ENCODE measurements around the gene PLEKHH2.
A peak's percentile ranks its signal among the peaks of the same experiment; 100 is the strongest.

Gene PLEKHH2

DNA sequence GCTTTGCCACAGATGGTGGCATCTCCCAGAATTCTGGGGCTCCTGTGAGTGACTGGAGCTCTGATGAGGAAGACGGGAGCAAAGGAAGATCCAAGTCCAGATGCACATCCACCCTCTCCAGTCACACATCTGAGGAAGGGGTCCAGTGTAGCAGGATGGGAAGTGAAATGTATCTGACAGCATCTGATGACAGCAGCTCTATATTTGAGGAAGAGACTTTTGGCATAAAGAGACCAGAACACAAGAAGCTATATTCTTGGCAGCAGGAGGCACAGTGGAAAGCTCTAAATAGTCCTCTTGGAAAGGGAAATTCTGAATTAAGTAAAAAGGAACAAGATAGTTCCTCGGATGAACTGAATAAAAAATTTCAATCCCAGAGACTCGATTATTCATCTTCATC is 62.7 kb downstream of the PLEKHH2 start:
- H3K4me3 ChIP-seq (ENCODE audit: low read depth, low read length): no peak overlapping the region
- TF ChIP-seq, protein P1, sequence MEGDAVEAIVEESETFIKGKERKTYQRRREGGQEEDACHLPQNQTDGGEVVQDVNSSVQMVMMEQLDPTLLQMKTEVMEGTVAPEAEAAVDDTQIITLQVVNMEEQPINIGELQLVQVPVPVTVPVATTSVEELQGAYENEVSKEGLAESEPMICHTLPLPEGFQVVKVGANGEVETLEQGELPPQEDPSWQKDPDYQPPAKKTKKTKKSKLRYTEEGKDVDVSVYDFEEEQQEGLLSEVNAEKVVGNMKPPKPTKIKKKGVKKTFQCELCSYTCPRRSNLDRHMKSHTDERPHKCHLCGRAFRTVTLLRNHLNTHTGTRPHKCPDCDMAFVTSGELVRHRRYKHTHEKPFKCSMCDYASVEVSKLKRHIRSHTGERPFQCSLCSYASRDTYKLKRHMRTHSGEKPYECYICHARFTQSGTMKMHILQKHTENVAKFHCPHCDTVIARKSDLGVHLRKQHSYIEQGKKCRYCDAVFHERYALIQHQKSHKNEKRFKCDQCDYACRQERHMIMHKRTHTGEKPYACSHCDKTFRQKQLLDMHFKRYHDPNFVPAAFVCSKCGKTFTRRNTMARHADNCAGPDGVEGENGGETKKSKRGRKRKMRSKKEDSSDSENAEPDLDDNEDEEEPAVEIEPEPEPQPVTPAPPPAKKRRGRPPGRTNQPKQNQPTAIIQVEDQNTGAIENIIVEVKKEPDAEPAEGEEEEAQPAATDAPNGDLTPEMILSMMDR (IDR thresholded peaks at IDR 0.05; ENCODE audit: low read depth, low read length): no peak
- in situ Hi-C loops (cut with HindIII; ENCODE audit: low sequenced_read_pairs): no loop called here
- DNase-seq (ENCODE audit: low read depth, low spot score): no peak

DNA sequence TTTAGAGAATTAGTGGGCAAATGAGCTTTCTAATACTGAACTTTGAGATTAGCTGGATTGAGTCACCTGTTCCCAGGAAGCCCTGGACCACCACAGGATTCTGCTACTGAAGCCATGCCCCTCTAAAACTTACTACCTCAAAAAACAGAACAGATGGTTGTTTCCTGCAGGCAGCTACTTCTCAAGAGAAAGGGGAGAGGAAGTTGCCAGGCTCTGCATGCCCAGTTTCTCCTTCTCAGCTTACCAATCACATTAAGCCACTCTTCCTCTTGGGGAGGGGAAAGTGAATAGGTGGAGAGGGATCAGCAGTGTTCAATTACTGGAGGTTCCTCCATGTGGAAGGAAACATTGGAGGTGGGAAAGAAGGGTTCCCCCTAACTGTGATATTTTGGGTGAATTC is 64.1 kb downstream of the PLEKHH2 start:
- TF ChIP-seq, protein P1 (IDR thresholded peaks at IDR 0.05; ENCODE audit: low read depth, low read length): no peak
- in situ Hi-C loops (cut with HindIII; ENCODE audit: low sequenced_read_pairs): no loop called here
- no peak overlapping the region for H3K4me3 ChIP-seq (ENCODE audit: low read depth, low read length)
- no peak for DNase-seq (ENCODE audit: low read depth, low spot score)

DNA sequence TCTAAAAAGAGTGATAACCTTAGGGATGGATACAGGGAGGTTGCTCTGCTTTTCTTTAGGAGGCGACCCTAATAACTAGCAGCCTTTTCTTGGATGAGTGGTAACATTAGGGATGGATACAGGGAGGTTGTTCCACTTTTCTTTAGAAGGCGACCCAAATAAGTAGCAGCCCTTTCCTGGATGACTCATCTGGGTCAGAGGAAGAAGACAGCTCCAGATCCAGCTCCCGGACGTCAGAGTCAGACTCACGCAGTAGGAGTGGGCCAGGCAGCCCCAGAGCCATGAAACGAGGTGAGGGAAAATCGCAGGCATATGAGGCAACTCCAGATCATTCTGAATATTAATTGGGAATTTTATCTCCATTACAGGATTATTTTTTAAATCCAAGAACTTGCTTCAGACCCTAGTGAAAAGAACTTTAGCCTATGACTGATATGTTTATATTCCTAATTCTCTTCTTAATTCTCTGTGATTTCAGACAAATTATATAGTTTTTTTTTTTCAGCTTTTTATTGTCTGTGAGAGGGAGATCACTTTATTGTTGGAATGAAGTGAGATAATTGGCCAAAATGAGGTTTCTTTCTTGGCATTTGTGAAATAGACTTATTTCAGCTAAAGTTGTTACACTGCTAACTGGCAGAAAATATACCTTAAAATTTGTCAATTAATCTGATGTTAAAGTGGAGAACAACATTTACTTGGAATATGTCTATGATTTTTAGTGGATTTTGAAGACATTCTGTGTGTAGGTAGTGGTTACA is 70.4 kb downstream of the PLEKHH2 start:
- TF ChIP-seq, protein P1 (IDR thresholded peaks at IDR 0.05; ENCODE audit: low read depth, low read length): no peak
- in situ Hi-C loops (cut with HindIII; ENCODE audit: low sequenced_read_pairs): no loop called here

DNA sequence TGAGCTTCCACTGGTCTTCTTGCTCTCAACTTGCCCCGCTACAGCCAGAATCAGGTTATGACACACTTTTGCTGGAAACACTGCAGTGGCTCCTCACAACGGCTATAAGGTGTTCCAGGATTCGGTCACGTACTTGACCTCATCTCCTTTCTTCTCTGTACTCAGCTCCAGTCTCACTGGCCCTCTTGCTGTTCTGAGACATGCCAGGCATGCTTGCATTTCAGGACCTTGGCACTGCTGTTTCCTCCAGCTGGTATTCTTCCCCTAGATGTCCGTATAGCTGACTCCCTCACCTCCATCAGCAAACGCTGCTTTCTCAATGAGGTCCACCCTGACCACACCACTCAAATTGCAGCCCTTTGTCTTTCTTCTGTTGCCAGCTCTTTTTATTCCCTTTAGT is 71.1 kb downstream of the PLEKHH2 start:
- in situ Hi-C loops (cut with HindIII; ENCODE audit: low sequenced_read_pairs): no loop called here
- no peak for DNase-seq (ENCODE audit: low read depth, low spot score)
- TF ChIP-seq, protein P1 (IDR thresholded peaks at IDR 0.05; ENCODE audit: low read depth, low read length): no peak
- no peak overlapping the region for H3K4me3 ChIP-seq (ENCODE audit: low read depth, low read length)

More for the DNA sequence above, 70.4 kb downstream of the PLEKHH2 start:
- H3K4me3 ChIP-seq (ENCODE audit: low read depth, low read length): no peak overlapping the region
- peak; percentile 68 for DNase-seq (ENCODE audit: low read depth, low spot score)

DNA sequence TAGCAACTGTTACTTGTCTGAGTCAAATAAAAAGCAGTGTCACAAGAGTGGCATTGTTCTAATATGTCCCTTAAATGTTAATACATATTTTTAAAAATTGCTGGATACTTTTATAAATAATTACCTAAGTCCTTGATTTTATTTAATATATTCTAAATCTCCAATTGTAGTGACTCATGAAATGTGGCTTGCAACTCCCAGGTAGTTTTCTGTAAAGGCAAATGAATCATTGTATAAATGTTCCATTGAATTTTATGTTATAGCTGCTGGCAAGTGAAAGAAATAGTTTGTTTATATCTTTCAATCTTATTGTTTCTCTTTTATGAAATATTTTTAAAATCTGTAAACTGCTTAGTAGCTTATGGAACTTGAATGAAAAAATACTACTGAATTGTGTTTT is 71.8 kb downstream of the PLEKHH2 start:
- peak; percentile 39 for DNase-seq (ENCODE audit: low read depth, low spot score)

DNA sequence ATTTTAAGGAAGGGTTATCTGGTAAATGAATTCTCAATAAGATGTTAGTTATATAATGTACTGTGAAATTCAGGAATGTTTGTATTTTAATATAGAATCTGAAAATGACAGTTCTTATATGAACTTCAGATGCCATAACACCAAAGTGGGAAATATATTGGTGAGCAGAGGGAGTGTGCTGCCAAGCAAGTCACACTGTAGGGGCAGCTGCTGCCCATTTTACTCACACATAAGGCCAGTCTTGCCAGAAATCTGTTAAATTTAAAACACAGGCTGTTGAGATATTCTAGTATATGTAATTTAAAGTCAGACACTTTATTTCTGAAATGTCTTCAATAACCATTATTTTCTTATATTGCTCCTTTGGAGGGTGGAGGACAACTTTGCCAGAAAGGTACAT is 73.8 kb downstream of the PLEKHH2 start:
- TF ChIP-seq, protein P1 (IDR thresholded peaks at IDR 0.05; ENCODE audit: low read depth, low read length): no peak
- no peak for DNase-seq (ENCODE audit: low read depth, low spot score)
- no peak overlapping the region for H3K4me3 ChIP-seq (ENCODE audit: low read depth, low read length)
- in situ Hi-C loops (cut with HindIII; ENCODE audit: low sequenced_read_pairs): no loop called here

More for the DNA sequence above, 71.8 kb downstream of the PLEKHH2 start:
- in situ Hi-C loops (cut with HindIII; ENCODE audit: low sequenced_read_pairs): no loop called here
- TF ChIP-seq, protein P1 (IDR thresholded peaks at IDR 0.05; ENCODE audit: low read depth, low read length): no peak
- H3K4me3 ChIP-seq (ENCODE audit: low read depth, low read length): no peak overlapping the region
